T follicular helper cell (primary cell): ENCODE results near the gene SEPSECS.

Experiments
- DNase-seq: peaks from one replicate; pipeline ENCODE4 v3.0.0-alpha.2; 2020; ENCODE audit warnings: low read depth

The SEPSECS gene

GRCh38 chr4:25155947-25156346 is 4.3 kb downstream of the SEPSECS start:
- no peak for DNase-seq

- no peak for DNase-seq
These were observed 5.5 kb downstream of the SEPSECS start for GRCh38 chr4:25154594-25155265.

- DNase-seq = no peak
These were observed 14.2 kb downstream of the SEPSECS start for GRCh38 chr4:25146076-25146475.

- no peak for DNase-seq
These were observed 15.3 kb downstream of the SEPSECS start for GRCh38 chr4:25144870-25145481.

DNA sequence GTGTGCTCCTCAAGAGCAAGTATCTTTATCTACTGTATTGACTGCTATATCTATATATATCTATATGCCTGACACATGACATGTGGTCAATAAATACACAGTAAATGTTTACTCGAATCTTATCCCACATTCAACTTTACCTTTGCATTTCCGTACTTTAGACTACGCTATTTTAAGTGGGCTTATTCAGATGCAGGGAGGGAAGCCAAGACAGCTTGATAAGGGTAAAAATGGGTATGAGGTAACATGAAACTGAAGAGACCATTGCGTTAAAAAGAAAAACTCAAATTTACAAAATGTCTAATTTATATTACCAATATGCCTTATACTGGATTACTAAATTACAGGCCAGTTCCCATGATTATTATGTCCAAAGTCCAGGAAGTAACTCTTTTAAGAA is 17.8 kb downstream of the SEPSECS start:
- no peak for DNase-seq

DNA sequence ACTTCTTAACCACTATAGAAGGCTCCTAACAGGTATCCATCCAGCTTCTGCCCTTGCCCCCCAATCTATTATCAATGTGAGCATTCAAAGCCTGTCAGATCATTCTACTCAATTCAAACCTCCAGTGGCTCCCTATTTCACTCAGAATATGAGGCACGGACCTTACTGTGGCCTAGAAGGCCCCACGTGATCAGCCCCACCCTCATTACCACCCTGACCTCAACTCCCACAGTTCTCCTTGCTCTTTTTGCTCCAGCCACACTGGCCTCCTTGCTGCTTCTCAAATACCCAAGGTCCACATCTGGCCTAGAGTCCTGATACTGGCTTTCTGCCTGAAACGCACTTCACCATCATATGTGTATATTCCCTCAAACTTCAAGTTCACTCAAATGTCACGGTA is 18.7 kb downstream of the SEPSECS start:
- no peak for DNase-seq

- no peak for DNase-seq
These were observed 27.1 kb downstream of the SEPSECS start for GRCh38 chr4:25133132-25133531.

GRCh38 chr4:25131926-25132325 is 28.3 kb downstream of the SEPSECS start:
- no peak for DNase-seq

DNA sequence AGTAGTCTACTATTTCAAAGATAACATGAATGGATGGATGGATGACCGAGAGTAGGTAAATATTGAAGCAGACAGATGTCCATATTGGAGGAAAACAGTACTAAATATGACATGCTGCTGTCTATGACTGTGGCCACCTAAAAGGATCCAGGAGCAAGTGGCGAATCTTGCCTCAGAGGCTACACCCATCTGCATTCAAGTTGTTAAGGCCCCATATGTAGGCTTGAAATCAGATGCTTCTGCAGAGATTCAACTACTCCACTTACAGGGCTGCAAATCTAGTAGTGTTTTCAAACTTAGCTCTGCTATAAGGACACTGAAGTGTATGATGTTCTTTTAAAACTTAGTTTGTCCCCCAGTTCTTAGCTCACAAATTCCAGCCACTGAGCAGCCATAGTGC is 28.9 kb downstream of the SEPSECS start:
- DNase-seq = no peak

DNA sequence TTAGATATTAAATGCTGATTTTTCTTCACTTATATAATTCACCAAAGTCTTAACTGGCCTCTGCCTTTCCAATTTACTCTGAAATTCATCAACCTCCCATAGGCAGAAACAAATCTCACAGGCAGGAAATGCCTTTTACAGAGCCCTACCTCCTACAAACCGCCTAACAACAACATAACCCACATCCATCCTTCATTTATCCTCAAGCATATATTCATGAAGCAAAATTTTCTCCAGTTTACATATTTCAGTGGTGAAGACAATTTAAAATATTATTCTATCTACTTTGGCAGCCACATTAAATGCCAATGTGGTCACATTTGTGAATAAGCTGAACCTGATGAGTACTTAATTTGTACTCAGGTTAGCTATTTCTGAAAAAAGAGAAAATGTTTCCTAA is 30.3 kb downstream of the SEPSECS start:
- no peak for DNase-seq

DNA sequence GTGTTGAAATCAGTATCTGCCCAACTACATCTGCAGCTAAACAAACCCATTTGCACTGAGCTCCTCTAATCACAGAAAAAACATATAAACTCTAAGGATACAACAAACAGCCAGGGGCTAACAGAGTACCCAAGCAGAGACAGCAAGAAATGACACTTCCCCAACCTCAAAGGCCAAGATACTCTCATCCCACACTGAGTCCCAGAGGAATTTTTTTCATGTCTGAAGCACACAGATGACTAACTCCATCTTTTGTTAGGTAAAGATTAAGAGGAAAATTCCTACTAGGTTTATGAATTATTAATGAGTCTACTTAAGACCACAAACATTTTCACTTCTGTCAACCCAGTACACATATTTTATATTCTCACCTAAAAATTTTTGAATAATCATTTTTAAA is 31.6 kb downstream of the SEPSECS start:
- DNase-seq = no peak

GRCh38 chr4:25123236-25123635 is 37.0 kb downstream of the SEPSECS start:
- no peak for DNase-seq

- no peak for DNase-seq
These were observed 39.9 kb downstream of the SEPSECS start for GRCh38 chr4:25120146-25120940.

GRCh38 chr4:25117716-25118472 is 42.4 kb downstream of the SEPSECS start:
- no peak for DNase-seq

- no peak for DNase-seq
These were observed 43.0 kb downstream of the SEPSECS start for GRCh38 chr4:25117274-25117673.

GRCh38 chr4:25113915-25114904 is 46.0 kb downstream of the SEPSECS start:
- DNase-seq = no peak

GRCh38 chr4:25112995-25113380 is 47.3 kb downstream of the SEPSECS start:
- DNase-seq = no peak

DNA sequence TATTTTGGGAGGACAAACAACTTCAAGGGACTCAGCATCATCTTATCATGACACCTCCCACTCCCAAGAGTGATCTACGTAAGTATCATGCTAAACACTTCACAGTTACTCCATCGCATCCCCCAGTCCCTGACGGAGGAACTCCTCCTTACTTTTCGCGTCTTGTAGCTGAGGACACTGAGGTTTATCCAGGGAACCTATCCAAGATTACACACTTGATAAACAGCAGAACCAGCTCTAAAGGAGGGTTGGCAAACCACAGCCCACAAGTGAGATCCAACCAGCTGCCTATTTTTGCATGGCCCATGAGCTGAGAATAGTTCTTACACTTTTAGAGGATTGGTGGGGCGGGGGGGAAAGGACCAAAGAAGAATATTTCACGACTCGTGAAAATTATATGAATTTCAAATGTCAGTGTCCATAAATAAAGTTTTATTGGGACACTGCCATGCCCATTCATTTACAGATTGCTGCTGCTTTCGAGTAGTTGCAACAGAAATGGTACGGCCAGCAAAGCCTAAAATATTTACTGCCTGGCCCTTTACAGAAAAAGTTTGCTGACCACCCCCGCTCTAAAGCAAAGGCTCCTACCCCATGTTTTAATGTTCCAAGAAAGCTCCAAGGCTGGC is 47.8 kb downstream of the SEPSECS start:
- no peak for DNase-seq

- DNase-seq = no peak
These were observed 48.5 kb downstream of the SEPSECS start for GRCh38 chr4:25111648-25112196.
